GM10266 (cell line): ENCODE results near the gene HNRNPUL1.

ENCODE experiments used
- DNase-seq: peaks from one replicate; pipeline ENCODE4 v3.0.0; 2012; ENCODE audit errors: extremely low spot score
- CTCF ChIP-seq: IDR thresholded peaks from 2 replicates; pipeline ENCODE4 v1.5.1; 2012; ENCODE audit warnings: mild to moderate bottlenecking, low read depth; ENCODE audit not compliant: control insufficient read depth, insufficient read depth; ENCODE audit errors: missing control alignments

The HNRNPUL1 gene

GRCh38 chr19:41299046-41299754 lies 35.0 kb downstream of the HNRNPUL1 start:
- no peak for TF ChIP-seq CTCF
- peak; percentile 3 for DNase-seq

- TF ChIP-seq CTCF = no peak
- DNase-seq = peak; percentile 7
Measured at GRCh38 chr19:41299755-41300089, 35.5 kb downstream of the HNRNPUL1 start.

- TF ChIP-seq CTCF = no peak
- no peak for DNase-seq
Measured at GRCh38 chr19:41300555-41300954, 36.4 kb downstream of the HNRNPUL1 start.

- peak; percentile 69 for DNase-seq
Measured at GRCh38 chr19:41302624-41303351, 38.6 kb downstream of the HNRNPUL1 start.

GRCh38 chr19:41303954-41304353 lies 39.8 kb downstream of the HNRNPUL1 start:
- TF ChIP-seq CTCF = no peak
- DNase-seq = no peak

More at GRCh38 chr19:41302624-41303351, 38.6 kb downstream of the HNRNPUL1 start:
- no peak for TF ChIP-seq CTCF

GRCh38 chr19:41304706-41305483 lies 40.7 kb downstream of the HNRNPUL1 start:
- DNase-seq = no peak

More at GRCh38 chr19:41304706-41305483, 40.7 kb downstream of the HNRNPUL1 start:
- no peak for TF ChIP-seq CTCF
